ENCODE measurements around the gene RAET1E. TPM values are rescaled to one million over a fixed set of nuclear protein-coding genes. Genes with fewer than 3 reads are reported as not detected.

The RAET1E gene
- total RNA-seq, 1 donor, result 0.36 TPM

- H3K27me3 ChIP-seq (ENCODE audit: insufficient read depth, low read length), result no peaks in the 10 kb centered on the region
- H3K4me1 ChIP-seq (ENCODE audit: insufficient read depth, low read length), result peaks cover 44% of the 10 kb centered on the region
- TF ChIP-seq CTCF (IDR thresholded peaks at IDR 0.05; ENCODE audit: extremely low read depth, low read depth, low read length), result no peak
- peak overlapping the region; percentile 36 for H3K4me2 ChIP-seq (ENCODE audit: insufficient read depth, low read length)
- H4K20me1 ChIP-seq (ENCODE audit: insufficient read depth, low read length), result no peaks in the 10 kb centered on the region
- no peak overlapping the region for H3K4me3 ChIP-seq (ENCODE audit: insufficient read depth, low read length)
- no peaks in the 10 kb centered on the region for H3K36me3 ChIP-seq (ENCODE audit: insufficient read depth, low read length)
- DNase-seq (ENCODE audit: insufficient read length, low spot score, missing footprints), result no peak
- H3K79me2 ChIP-seq (ENCODE audit: insufficient read depth, low read length), result no peaks in the 10 kb centered on the region
- H3K27ac ChIP-seq (ENCODE audit: low read depth, low read length), result no peak overlapping the region
- H2AFZ ChIP-seq (ENCODE audit: low read length), result no peak overlapping the region
- H3K9me3 ChIP-seq (ENCODE audit: low read depth, low read length), result no peaks in the 10 kb centered on the region
These were observed 6.7 kb downstream of the RAET1E start for GRCh38 chr6:149891259-149891658.

- Histone ChIP-seq H3K9me3 (ENCODE audit: low read depth, low read length) (no peaks in the 10 kb centered on the region), H3K36me3 (ENCODE audit: insufficient read depth, low read length) (no peaks in the 10 kb centered on the region), H3K79me2 (ENCODE audit: insufficient read depth, low read length) (no peaks in the 10 kb centered on the region), H3K4me2 (ENCODE audit: insufficient read depth, low read length) (peak overlapping the region; percentile 36), H3K27ac (ENCODE audit: low read depth, low read length) (no peak overlapping the region), H2AFZ (ENCODE audit: low read length) (peak overlapping the region; percentile 48), H3K4me1 (ENCODE audit: insufficient read depth, low read length) (peaks cover 38% of the 10 kb centered on the region), H3K27me3 (ENCODE audit: insufficient read depth, low read length) (no peaks in the 10 kb centered on the region), H3K4me3 (ENCODE audit: insufficient read depth, low read length) (no peak overlapping the region), H4K20me1 (ENCODE audit: insufficient read depth, low read length) (no peaks in the 10 kb centered on the region)
- TF ChIP-seq CTCF (IDR thresholded peaks at IDR 0.05; ENCODE audit: extremely low read depth, low read depth, low read length), result no peak
- no peak for DNase-seq (ENCODE audit: insufficient read length, low spot score, missing footprints)
These were observed 7.3 kb downstream of the RAET1E start for GRCh38 chr6:149890629-149891045.

- Histone ChIP-seq H2AFZ (ENCODE audit: low read length) (no peak overlapping the region), H3K4me1 (ENCODE audit: insufficient read depth, low read length) (peaks cover 30% of the 10 kb centered on the region)
- DNase-seq (ENCODE audit: insufficient read length, low spot score, missing footprints), result no peak
These were observed 8.6 kb downstream of the RAET1E start for GRCh38 chr6:149889326-149889725.

GRCh38 chr6:149888659-149889058 is 9.3 kb downstream of the RAET1E start:
- Histone ChIP-seq H3K27ac (ENCODE audit: low read depth, low read length) (peak overlapping the region; percentile 34), H3K4me2 (ENCODE audit: insufficient read depth, low read length) (no peak overlapping the region), H3K36me3 (ENCODE audit: insufficient read depth, low read length) (no peaks in the 10 kb centered on the region), H3K9me3 (ENCODE audit: low read depth, low read length) (no peaks in the 10 kb centered on the region), H4K20me1 (ENCODE audit: insufficient read depth, low read length) (no peaks in the 10 kb centered on the region), H3K27me3 (ENCODE audit: insufficient read depth, low read length) (no peaks in the 10 kb centered on the region), H3K4me1 (ENCODE audit: insufficient read depth, low read length) (peaks cover 30% of the 10 kb centered on the region), H3K79me2 (ENCODE audit: insufficient read depth, low read length) (no peaks in the 10 kb centered on the region), H2AFZ (ENCODE audit: low read length) (no peak overlapping the region), H3K4me3 (ENCODE audit: insufficient read depth, low read length) (no peak overlapping the region)
- DNase-seq (ENCODE audit: insufficient read length, low spot score, missing footprints), result no peak
- no peak for TF ChIP-seq CTCF (IDR thresholded peaks at IDR 0.05; ENCODE audit: extremely low read depth, low read depth, low read length)

More at GRCh38 chr6:149889326-149889725, 8.6 kb downstream of the RAET1E start:
- TF ChIP-seq CTCF (IDR thresholded peaks at IDR 0.05; ENCODE audit: extremely low read depth, low read depth, low read length), result no peak
- Histone ChIP-seq H3K4me3 (ENCODE audit: insufficient read depth, low read length) (no peak overlapping the region), H3K36me3 (ENCODE audit: insufficient read depth, low read length) (no peaks in the 10 kb centered on the region), H3K27me3 (ENCODE audit: insufficient read depth, low read length) (no peaks in the 10 kb centered on the region), H3K79me2 (ENCODE audit: insufficient read depth, low read length) (no peaks in the 10 kb centered on the region), H3K9me3 (ENCODE audit: low read depth, low read length) (no peaks in the 10 kb centered on the region), H3K27ac (ENCODE audit: low read depth, low read length) (no peak overlapping the region), H4K20me1 (ENCODE audit: insufficient read depth, low read length) (no peaks in the 10 kb centered on the region), H3K4me2 (ENCODE audit: insufficient read depth, low read length) (no peak overlapping the region)
